Common myeloid progenitor, CD34-positive (primary cell): Measurements from ENCODE around the gene ASF1B.

Source experiments
- CTCF ChIA-PET: fragments of 350-600 bp; sonication (Branson Sonifier 250); formaldehyde crosslinking; loops from one replicate; lab custom pipeline; 2021; ENCODE audit warnings: antibody characterized with exemption; lab: Charles Lee
- POLR2A ChIA-PET: fragments of 350-600 bp; sonication (Branson Sonifier 250); formaldehyde crosslinking; loops from one replicate; lab custom pipeline; 2021; ENCODE audit warnings: antibody characterized with exemption; lab: Charles Lee
- DNase-seq, 3 donors: peaks; one replicate each; pipeline versions ENCODE4 v3.0.0 to v3.0.0-alpha.2; 2013
- H3K27ac ChIP-seq, 2 experiments: 1 replicate in 1 of 2; 2 replicates in 1 of 2; pipeline ENCODE4 v1.7.0; 2013; ENCODE audit warnings: inconsistent platforms in 2 of 2, low read length in 2 of 2, mild to moderate bottlenecking in 2 of 2, low read depth in 1 of 2, moderate library complexity in 1 of 2; ENCODE audit not compliant: severe bottlenecking in 2 of 2, insufficient read depth in 1 of 2, poor library complexity in 1 of 2
- H3K27me3 ChIP-seq, 5 experiments: replicated peaks in 2 of 5; 1 replicate in 3 of 5; 2 replicates in 2 of 5; pipeline versions ENCODE4 v1.6.1 to v1.7.0; 2013; ENCODE audit warnings: low read length in 4 of 5, mild to moderate bottlenecking in 2 of 5, moderate library complexity in 2 of 5, inconsistent platforms in 1 of 5; ENCODE audit not compliant: insufficient read depth in 5 of 5, control insufficient read depth in 4 of 5
- H3K36me3 ChIP-seq, 4 experiments: 1 replicate in 2 of 4; 2 replicates in 2 of 4; pipeline versions ENCODE4 v1.6.1 to v1.7.0; 2013; ENCODE audit warnings: low read length in 3 of 4, control low read depth in 1 of 4, mild to moderate bottlenecking in 1 of 4; ENCODE audit not compliant: control insufficient read depth in 4 of 4, insufficient read depth in 4 of 4
- H3K4me1 ChIP-seq, 4 experiments: 1 replicate in 3 of 4; 2 replicates in 1 of 4; pipeline versions ENCODE4 v1.6.1 to v1.7.1; 2013; ENCODE audit warnings: low read length in 3 of 4, mild to moderate bottlenecking in 3 of 4, control low read depth in 1 of 4, inconsistent platforms in 1 of 4, moderate library complexity in 1 of 4; ENCODE audit not compliant: control insufficient read depth in 4 of 4, insufficient read depth in 4 of 4; ENCODE audit errors: control extremely low read depth in 1 of 4
- H3K4me3 ChIP-seq, 7 experiments: 1 replicate in 4 of 7; 2 replicates in 3 of 7; pipeline versions ENCODE4 v1.5.1 to v1.7.0; 2013; ENCODE audit warnings: mild to moderate bottlenecking in 7 of 7, low read length in 6 of 7, moderate library complexity in 6 of 7, inconsistent platforms in 2 of 7, low read depth in 2 of 7, control low read depth in 1 of 7; ENCODE audit not compliant: insufficient read depth in 4 of 7, control insufficient read depth in 1 of 7; ENCODE audit errors: extremely low read depth in 1 of 7
- H3K9me3 ChIP-seq, 5 experiments: 1 replicate in 4 of 5; 2 replicates in 1 of 5; pipeline versions ENCODE4 v1.6.1 to v1.7.1; 2013; ENCODE audit warnings: low read length in 4 of 5, mild to moderate bottlenecking in 2 of 5, inconsistent platforms in 1 of 5, low read depth in 1 of 5, moderate library complexity in 1 of 5; ENCODE audit not compliant: control insufficient read depth in 4 of 5, insufficient read depth in 2 of 5; ENCODE audit errors: control extremely low read depth in 1 of 5
- WGBS: methylation state at CpG from one replicate; pipeline ENCODE4 v1.1.5; 2013; ENCODE audit not compliant: insufficient coverage; 5-methylcytosine and 5-hydroxymethylcytosine counted together

ASF1B gene

GRCh38 chr19:14155371-14155770 is 19.0 kb upstream of the ASF1B start:
- H3K36me3 ChIP-seq = peaks cover 4 to 76% (median 54%) of the 10 kb centered on the region in 4 experiments
- no peaks in the 10 kb centered on the region for H3K9me3 ChIP-seq
- H3K27me3 ChIP-seq = no peaks in the 10 kb centered on the region
- H3K4me1 ChIP-seq = peaks cover 0 to 4% (median 2%) of the 10 kb centered on the region in 4 experiments
- no peak overlapping the region for H3K27ac ChIP-seq
- H3K4me3 ChIP-seq = no peak overlapping the region
- WGBS = 98% methylated on average over 16 of the region's 17 CpGs
- DNase-seq = no peak
- ChIA-PET CTCF (no interaction called here), POLR2A (no interaction called here)

GRCh38 chr19:14152713-14153112 is 16.3 kb upstream of the ASF1B start:
- DNase-seq = no peak
- 98% methylated on average over 9 of the region's 12 CpGs for WGBS
- peaks cover 0 to 31% (median 25%) of the 10 kb centered on the region in 4 experiments for H3K4me1 ChIP-seq
- no peak overlapping the region for H3K4me3 ChIP-seq
- CTCF ChIA-PET = no interaction called here
- POLR2A ChIA-PET = no interaction called here
- no peaks in the 10 kb centered on the region for H3K9me3 ChIP-seq
- peaks cover 4 to 50% (median 37%) of the 10 kb centered on the region in 4 experiments for H3K36me3 ChIP-seq
- H3K27me3 ChIP-seq = no peaks in the 10 kb centered on the region
- no peak overlapping the region for H3K27ac ChIP-seq

GRCh38 chr19:14150770-14151661 is 14.6 kb upstream of the ASF1B start:
- 95% methylated on average over 37 of the region's 47 CpGs for WGBS
- POLR2A ChIA-PET = interaction anchor here (1.6 kb wide), 1 partner anchor 16 kb away, joined by 5 read pairs; no protein-coding TSS in a partner anchor

GRCh38 chr19:14150041-14150769 is 13.8 kb upstream of the ASF1B start:
- H3K27me3 ChIP-seq = no peaks in the 10 kb centered on the region
- ChIA-PET CTCF (interaction anchor here (0.8 to 3.1 kb wide), 7 partner anchors 11 to 255 kb away, joined by 3 to 13 read pairs (median 3); no protein-coding TSS in a partner anchor), POLR2A (interaction anchor here (0.7 to 1.6 kb wide), 2 partner anchors 17 to 329 kb away, joined by 3 to 5 read pairs; no protein-coding TSS in a partner anchor)
- H3K36me3 ChIP-seq = peaks cover 4 to 32% (median 18%) of the 10 kb centered on the region in 4 experiments
- H3K27ac ChIP-seq = peak overlapping the region in 1 of 2 experiments; percentile 64
- 49% methylated on average over 8 of the region's 10 CpGs for WGBS
- peak in 2 of 3 donors; percentile 19 to 33 for DNase-seq
- H3K4me1 ChIP-seq = peaks cover 0 to 31% (median 27%) of the 10 kb centered on the region in 4 experiments
- no peaks in the 10 kb centered on the region for H3K9me3 ChIP-seq
- peak overlapping the region in 3 of 7 experiments; percentile 58 to 66 (median 64) for H3K4me3 ChIP-seq

More at GRCh38 chr19:14150770-14151661, 14.6 kb upstream of the ASF1B start:
- H3K4me1 ChIP-seq = peaks cover 0 to 31% (median 25%) of the 10 kb centered on the region in 4 experiments
- no peaks in the 10 kb centered on the region for H3K27me3 ChIP-seq
- H3K36me3 ChIP-seq = peaks cover 4 to 36% (median 23%) of the 10 kb centered on the region in 4 experiments
- H3K27ac ChIP-seq = peak overlapping the region in 1 of 2 experiments; percentile 64
- DNase-seq = no peak
- H3K9me3 ChIP-seq = no peaks in the 10 kb centered on the region
- no peak overlapping the region for H3K4me3 ChIP-seq
- CTCF ChIA-PET = interaction anchor here (0.8 to 1.7 kb wide), 5 partner anchors 11 to 139 kb away, joined by 3 to 6 read pairs (median 3); no protein-coding TSS in a partner anchor

GRCh38 chr19:14149509-14149994 is 13.2 kb upstream of the ASF1B start:
- H3K27ac ChIP-seq = peak overlapping the region in 1 of 2 experiments; percentile 64
- CTCF ChIA-PET = interaction anchor here (0.8 to 3.1 kb wide), 4 partner anchors 10 to 255 kb away, joined by 3 to 13 read pairs (median 4); no protein-coding TSS in a partner anchor
- peak overlapping the region in 5 of 7 experiments; percentile 28 to 66 (median 58) for H3K4me3 ChIP-seq
- H3K4me1 ChIP-seq = peaks cover 0 to 31% (median 28%) of the 10 kb centered on the region in 4 experiments
- H3K9me3 ChIP-seq = no peaks in the 10 kb centered on the region
- POLR2A ChIA-PET = interaction anchor here (0.7 to 1.6 kb wide), 2 partner anchors 18 to 330 kb away, joined by 3 to 5 read pairs; no protein-coding TSS in a partner anchor
- peaks cover 4 to 27% (median 14%) of the 10 kb centered on the region in 4 experiments for H3K36me3 ChIP-seq
- H3K27me3 ChIP-seq = no peaks in the 10 kb centered on the region
- WGBS = 0% methylated on average over 11 of the region's 21 CpGs
- peak in 2 of 3 donors; percentile 57 to 62 for DNase-seq

- H3K4me1 ChIP-seq = peaks cover 0 to 31% (median 28%) of the 10 kb centered on the region in 4 experiments
- H3K36me3 ChIP-seq = peaks cover 4 to 23% (median 12%) of the 10 kb centered on the region in 4 experiments
- H3K4me3 ChIP-seq = peak overlapping the region in 4 of 7 experiments; percentile 37 to 66 (median 61)
- CTCF ChIA-PET = interaction anchor here (0.6 to 3.1 kb wide), 10 partner anchors 9 to 200 kb away, joined by 3 to 13 read pairs (median 3); partner anchors contain the start of gene ASF1B
- H3K27me3 ChIP-seq = no peaks in the 10 kb centered on the region
- DNase-seq = no peak
- no peaks in the 10 kb centered on the region for H3K9me3 ChIP-seq
- 33% methylated on average over 4 of the region's 13 CpGs for WGBS
- POLR2A ChIA-PET = interaction anchor here (0.8 kb wide), 1 partner anchor 12 kb away, joined by 3 read pairs; the partner anchor contains the start of gene ASF1B
- peak overlapping the region in 1 of 2 experiments; percentile 64 for H3K27ac ChIP-seq
These were observed 12.5 kb upstream of the ASF1B start for GRCh38 chr19:14148751-14149410.
